ENCODE measurements around the gene EXOC6. TPM values are rescaled to one million over a fixed set of nuclear protein-coding genes. Genes with fewer than 3 reads are reported as not detected.

Gene EXOC6
- total RNA-seq, 1 donor from 2014 or later, result 25.6 TPM

- no peak for DNase-seq (ENCODE audit: low spot score)
- Histone ChIP-seq H3K27me3 (no peaks in the 10 kb centered on the region), H3K4me2 (no peak overlapping the region), H3F3A (ENCODE audit: low read depth) (no peaks in the 10 kb centered on the region), H3K4me3 (no peak overlapping the region), H3K9ac (no peak overlapping the region), H3K27ac (no peak overlapping the region), H2AFZ (replicated peaks) (no peak overlapping the region), H3K79me2 (ENCODE audit: low read depth) (no peaks in the 10 kb centered on the region), H3K4me1 (no peaks in the 10 kb centered on the region), H3K36me3 (no peaks in the 10 kb centered on the region), H3K9me3 (ENCODE audit: low read depth) (no peaks in the 10 kb centered on the region), H4K20me1 (ENCODE audit: low read depth) (peaks cover 3% of the 10 kb centered on the region)
- TF ChIP-seq CTCF (IDR thresholded peaks at IDR 0.05), result no peak
- no peak for TF ChIP-seq EZH2phosphoT487 (IDR thresholded peaks at IDR 0.05)
- no peak for TF ChIP-seq EZH2 (IDR thresholded peaks at IDR 0.05)
- H3K4me3 Mint-ChIP-seq, result no peak overlapping the region
- H3K27ac Mint-ChIP-seq, result no peak overlapping the region
- peaks cover 23% of the 10 kb centered on the region for H3K36me3 Mint-ChIP-seq
- peaks cover 7% of the 10 kb centered on the region for H3K9me3 Mint-ChIP-seq
- peaks cover 5% of the 10 kb centered on the region for H3K27me3 Mint-ChIP-seq (ENCODE audit: insufficient read depth, low read depth)
- peaks cover 3% of the 10 kb centered on the region for H3K4me1 Mint-ChIP-seq
Observed at GRCh38 chr10:92967641-92968040, 119.3 kb downstream of the EXOC6 start.

- peaks cover 5% of the 10 kb centered on the region for H3K27me3 Mint-ChIP-seq (ENCODE audit: insufficient read depth, low read depth)
- TF ChIP-seq CTCF (IDR thresholded peaks at IDR 0.05), result no peak
- no peak for TF ChIP-seq EZH2 (IDR thresholded peaks at IDR 0.05)
- TF ChIP-seq EZH2phosphoT487 (IDR thresholded peaks at IDR 0.05), result no peak
- no peak overlapping the region for H3K27ac Mint-ChIP-seq
Observed at GRCh38 chr10:92969151-92969550, 120.8 kb downstream of the EXOC6 start.

GRCh38 chr10:92970301-92971070, 122.2 kb downstream of the EXOC6 start:
- peaks cover 20% of the 10 kb centered on the region for H3K9me3 Mint-ChIP-seq
- no peaks in the 10 kb centered on the region for H4K20me1 ChIP-seq (ENCODE audit: low read depth)
- no peak overlapping the region for H3K9ac ChIP-seq
- H3K27ac ChIP-seq, result no peak overlapping the region
- H2AFZ ChIP-seq (replicated peaks), result no peak overlapping the region
- H3K4me3 Mint-ChIP-seq, result no peak overlapping the region
- DNase-seq (ENCODE audit: low spot score), result no peak
- TF ChIP-seq EZH2 (IDR thresholded peaks at IDR 0.05) (no peak), EZH2phosphoT487 (IDR thresholded peaks at IDR 0.05) (no peak), CTCF (IDR thresholded peaks at IDR 0.05) (no peak)
- H3F3A ChIP-seq (ENCODE audit: low read depth), result no peaks in the 10 kb centered on the region
- H3K4me3 ChIP-seq, result no peak overlapping the region
- H3K79me2 ChIP-seq (ENCODE audit: low read depth), result no peaks in the 10 kb centered on the region
- H3K27ac Mint-ChIP-seq, result no peak overlapping the region
- H3K4me1 ChIP-seq, result no peaks in the 10 kb centered on the region
- no peaks in the 10 kb centered on the region for H3K27me3 ChIP-seq
- H3K9me3 ChIP-seq (ENCODE audit: low read depth), result no peaks in the 10 kb centered on the region
- no peak overlapping the region for H3K4me2 ChIP-seq
- H3K4me1 Mint-ChIP-seq, result peaks cover 3% of the 10 kb centered on the region
- H3K36me3 Mint-ChIP-seq, result peaks cover 36% of the 10 kb centered on the region
- peaks cover 5% of the 10 kb centered on the region for H3K27me3 Mint-ChIP-seq (ENCODE audit: insufficient read depth, low read depth)
- peaks cover 6% of the 10 kb centered on the region for H3K36me3 ChIP-seq

More at GRCh38 chr10:92969151-92969550, 120.8 kb downstream of the EXOC6 start:
- no peaks in the 10 kb centered on the region for H3K27me3 ChIP-seq
- no peaks in the 10 kb centered on the region for H3K79me2 ChIP-seq (ENCODE audit: low read depth)
- H2AFZ ChIP-seq (replicated peaks), result no peak overlapping the region
- no peak overlapping the region for H3K4me3 Mint-ChIP-seq
- H3K36me3 ChIP-seq, result peaks cover 4% of the 10 kb centered on the region
- no peak overlapping the region for H3K9ac ChIP-seq
- peaks cover 3% of the 10 kb centered on the region for H3K4me1 Mint-ChIP-seq
- no peak for DNase-seq (ENCODE audit: low spot score)
- H3K4me1 ChIP-seq, result no peaks in the 10 kb centered on the region
- no peak overlapping the region for H3K4me3 ChIP-seq
- H3K4me2 ChIP-seq, result no peak overlapping the region
- H4K20me1 ChIP-seq (ENCODE audit: low read depth), result peaks cover 3% of the 10 kb centered on the region
- peaks cover 34% of the 10 kb centered on the region for H3K36me3 Mint-ChIP-seq
- no peaks in the 10 kb centered on the region for H3F3A ChIP-seq (ENCODE audit: low read depth)
- H3K27ac ChIP-seq, result no peak overlapping the region
- H3K9me3 ChIP-seq (ENCODE audit: low read depth), result no peaks in the 10 kb centered on the region
- peaks cover 18% of the 10 kb centered on the region for H3K9me3 Mint-ChIP-seq
